HCT116 (cell line): ENCODE results near the gene TIMM21. TPM values are rescaled to one million over a fixed set of nuclear protein-coding genes. Genes with fewer than 3 reads are reported as not detected.
A peak's percentile ranks its signal among the peaks of the same experiment; 100 is the strongest.

ENCODE experiments used
- ATAC-seq: fragments of 200-7000 bp; cut with Tn5 transposase; 2 replicates; pipeline ENCODE4 v1.9.1; 2020; ENCODE audit warnings: mild to moderate bottlenecking, moderate library complexity
- BruUV-seq: library from RNA; stranded (reverse); fragments of 400-500 nt; replicated peaks from 2 replicates; lab custom pipeline; 2021; lab: Mats Ljungman, UMichigan
- CTCF ChIA-PET: fragments of 300-600 bp; sonication (Branson Sonifier 250); formaldehyde crosslinking; loops from one replicate; lab custom pipeline; 2021; ENCODE audit warnings: antibody characterized with exemption; lab: Charles Lee
- POLR2A ChIA-PET: fragments of 300-600, 350-600 bp; sonication (Branson Sonifier 250); formaldehyde crosslinking; loops from one replicate; lab custom pipeline; 2021; ENCODE audit warnings: antibody characterized with exemption; lab: Charles Lee
- RAD21 ChIA-PET, 2 experiments: fragments of 300-600 bp; sonication (Branson Sonifier 250); formaldehyde crosslinking; loops; one replicate each; lab custom pipeline; 2023; ENCODE audit warnings: low total read pairs in 2 of 2; ENCODE audit not compliant: uncharacterized antibody in 2 of 2, unreplicated experiment in 2 of 2, low non-redundant PET in 1 of 2; lab: Charles Lee
- DNase-seq: peaks from one replicate; pipeline ENCODE4 v3.0.0-alpha.2; 2010; ENCODE audit warnings: low read depth, low spot score
- H2AFZ ChIP-seq: fragments of 200-600 bp; shearing (Covaris generic), sonication (generic); 2 replicates; pipeline ENCODE4 v1.6.1; 2017; ENCODE audit warnings: low read depth, mixed run types, mixed read lengths, antibody characterized with exemption, low read length; ENCODE audit not compliant: poor library complexity, severe bottlenecking
- H3K27ac ChIP-seq: 2 replicates; pipeline ENCODE4 v1.5.1; 2012; ENCODE audit warnings: low read depth, low read length
- H3K27me3 ChIP-seq: fragments of 200-600 bp; sonication (generic); 2 replicates; pipeline ENCODE4 v1.6.1; 2016; ENCODE audit warnings: mixed run types, low read length, mixed read lengths; ENCODE audit not compliant: insufficient read depth
- H3K36me3 ChIP-seq, 2 experiments: fragments of 200-500 bp in 1 of 2; fragments of 200-600 bp in 1 of 2; sonication (Bioruptor generic) in 1 of 2; sonication (generic) in 1 of 2; 2 replicates each; pipeline versions ENCODE4 v1.5.1 to v1.6.1; 2014 to 2016; ENCODE audit warnings: low read length in 2 of 2, inconsistent platforms in 1 of 2, mixed read lengths in 1 of 2, mixed run types in 1 of 2; ENCODE audit not compliant: insufficient read depth in 2 of 2, control insufficient read depth in 1 of 2
- H3K4me1 ChIP-seq, 2 experiments: fragments of 200-600 bp in 1 of 2; sonication (generic) in 1 of 2; 2 replicates each; pipeline versions ENCODE4 v1.5.1 to v1.6.1; 2012 to 2017; ENCODE audit warnings: low read length in 2 of 2, inconsistent platforms in 1 of 2, mild to moderate bottlenecking in 1 of 2, mixed read lengths in 1 of 2, mixed run types in 1 of 2, moderate library complexity in 1 of 2; ENCODE audit not compliant: insufficient read depth in 2 of 2, control insufficient read depth in 1 of 2
- H3K4me2 ChIP-seq: fragments of 200-600 bp; sonication (generic); 2 replicates; pipeline ENCODE4 v1.6.1; 2017; ENCODE audit warnings: mixed run types, low read length, mixed read lengths
- H3K4me3 ChIP-seq, 2 experiments: fragments of 200-600 bp in 1 of 2; sonication (generic) in 1 of 2; replicated peaks in 1 of 2; 2 replicates each; pipeline ENCODE4 v1.5.1; 2011 to 2016; ENCODE audit warnings: low read length in 2 of 2, control low read depth in 1 of 2, low read depth in 1 of 2, mild to moderate bottlenecking in 1 of 2, mixed read lengths in 1 of 2, mixed run types in 1 of 2
- H3K79me2 ChIP-seq: fragments of 200-600 bp; sonication (generic); 2 replicates; pipeline ENCODE4 v1.6.1; 2017; ENCODE audit warnings: mild to moderate bottlenecking, mixed run types, low read length, moderate library complexity, mixed read lengths; ENCODE audit not compliant: insufficient read depth
- H3K9ac ChIP-seq: fragments of 200-600 bp; sonication (generic); 2 replicates; pipeline ENCODE4 v1.6.1; 2016; ENCODE audit warnings: low read length, mixed read lengths
- H3K9me2 ChIP-seq: fragments of 200-600 bp; sonication (generic), shearing (Covaris generic); 2 replicates; pipeline ENCODE4 v1.6.1; 2017; ENCODE audit warnings: mixed run types, mild to moderate bottlenecking, moderate library complexity; ENCODE audit not compliant: insufficient read depth
- H3K9me3 ChIP-seq, 2 experiments: fragments of 200-500 bp in 1 of 2; fragments of 200-600 bp in 1 of 2; sonication (Bioruptor generic) in 1 of 2; sonication (generic) in 1 of 2; 2 replicates each; pipeline ENCODE4 v1.6.1; 2014 to 2017; ENCODE audit warnings: low read length in 2 of 2, mixed read lengths in 2 of 2, inconsistent platforms in 1 of 2, low read depth in 1 of 2, mild to moderate bottlenecking in 1 of 2, mixed run types in 1 of 2, moderate library complexity in 1 of 2; ENCODE audit not compliant: control insufficient read depth in 1 of 2, insufficient read depth in 1 of 2
- H4K20me1 ChIP-seq: fragments of 200-600 bp; sonication (generic), shearing (Covaris generic); 2 replicates; pipeline ENCODE4 v1.6.1; 2017; ENCODE audit warnings: mixed run types, mild to moderate bottlenecking, moderate library complexity; ENCODE audit not compliant: insufficient read depth
- CBX3 ChIP-seq: IDR thresholded peaks from 2 replicates; pipeline ENCODE4 v1.6.1; 2012; ENCODE audit warnings: low read depth
- CEBPB ChIP-seq: IDR thresholded peaks from 2 replicates; pipeline ENCODE4 v1.6.1; 2012; ENCODE audit warnings: low read depth
- CTCF ChIP-seq, 3 experiments: fragments of 200-600 bp in 1 of 3; sonication (generic) in 1 of 3; IDR thresholded peaks in 2 of 3; conservative IDR thresholded peaks in 1 of 3; 2 replicates each; pipeline ENCODE4 v1.5.1; 2012 to 2017; ENCODE audit warnings: low read depth in 2 of 3, low read length in 2 of 3, antibody characterized with exemption in 1 of 3, borderline replicate concordance in 1 of 3, control low read depth in 1 of 3, mild to moderate bottlenecking in 1 of 3, mixed read lengths in 1 of 3, mixed run types in 1 of 3, moderate library complexity in 1 of 3; ENCODE audit not compliant: insufficient read depth in 1 of 3
- EGR1 ChIP-seq: IDR thresholded peaks from 2 replicates; pipeline ENCODE4 v1.6.1; 2012; ENCODE audit warnings: low read depth
- EZH2 ChIP-seq: fragments of 200-600 bp; sonication (generic); IDR thresholded peaks from 2 replicates; pipeline ENCODE4 v1.6.1; 2017; ENCODE audit warnings: antibody characterized with exemption, mixed run types
- EZH2phosphoT487 ChIP-seq: fragments of 200-600 bp; IDR thresholded peaks from 2 replicates; pipeline ENCODE4 v1.6.1; 2018; ENCODE audit warnings: antibody characterized with exemption, borderline replicate concordance
- FOSL1 ChIP-seq: IDR thresholded peaks from 2 replicates; pipeline ENCODE4 v1.6.1; 2012; ENCODE audit warnings: low read depth
- MAX ChIP-seq: IDR thresholded peaks from 2 replicates; pipeline ENCODE4 v1.6.1; 2012
- POLR2AphosphoS5 ChIP-seq: IDR thresholded peaks from 2 replicates; pipeline ENCODE4 v1.6.1; 2011; ENCODE audit warnings: mild to moderate bottlenecking, low read depth, low read length, moderate library complexity
- REST ChIP-seq: IDR thresholded peaks from 2 replicates; pipeline ENCODE4 v1.6.1; 2012; ENCODE audit warnings: low read depth
- SRF ChIP-seq: IDR thresholded peaks from 2 replicates; pipeline ENCODE4 v1.6.1; 2012; ENCODE audit warnings: low read depth
- YY1 ChIP-seq: IDR thresholded peaks from 2 replicates; pipeline ENCODE4 v1.6.1; 2011; ENCODE audit warnings: low read length, low read depth, moderate library complexity, mild to moderate bottlenecking; ENCODE audit not compliant: insufficient replicate concordance; ENCODE audit errors: extremely low read depth
- ZFX ChIP-seq: fragments of 450-650 bp; IDR thresholded peaks from 2 replicates; pipeline ENCODE4 v1.6.1; 2017
- ZNF274 ChIP-seq: fragments of 200-500 bp; sonication (Bioruptor generic); IDR thresholded peaks from 2 replicates; pipeline ENCODE4 v1.6.1; 2014; ENCODE audit warnings: mild to moderate bottlenecking, low read depth, low read length, inconsistent platforms
- intact Hi-C: fragments of 100-400 bp; cut with micrococcal nuclease; formaldehyde crosslinking; loops from 2 replicates; pipeline ENCODE4 v1.10.0; 2022
- total RNA-seq: library from RNA; stranded (reverse); gene quantifications from one replicate; pipeline ENCODE4 v1.2.1, GENCODE V29; 2021; ENCODE audit not compliant: unreplicated experiment

Gene TIMM21
- total RNA-seq, 1 experiment from 2014 or later = 33.3 TPM

DNA sequence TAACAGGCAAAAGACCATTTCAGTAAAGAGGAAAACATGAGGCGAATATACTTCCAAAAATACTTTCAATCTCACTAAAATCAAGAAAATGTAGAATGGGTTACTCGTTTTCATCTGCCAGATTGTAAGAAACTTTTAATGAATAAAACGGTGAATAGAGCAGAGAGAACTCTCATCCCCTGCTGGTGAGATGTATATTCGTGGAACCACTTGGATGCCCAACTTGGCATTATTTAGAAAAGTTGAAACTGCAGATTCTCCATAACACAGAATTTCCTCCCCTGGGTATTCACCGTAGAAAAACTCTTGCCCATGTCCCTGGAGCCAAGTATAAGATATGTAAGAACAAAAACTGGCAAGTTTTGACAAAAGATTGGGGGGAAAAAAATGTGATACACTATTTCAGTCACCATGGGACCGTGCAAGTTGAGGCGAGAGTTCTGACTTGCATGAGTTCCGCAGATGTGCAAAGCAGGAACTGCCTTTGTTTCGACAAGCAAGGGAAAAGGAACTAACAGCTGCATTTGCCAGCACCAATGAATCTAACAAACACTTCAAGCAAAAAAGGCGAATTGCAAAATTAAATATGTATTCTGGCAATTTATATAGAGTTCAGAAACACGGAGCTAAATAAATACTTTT lies 14.8 kb downstream of the TIMM21 start:
- no peaks in the 10 kb centered on the region for H3K9me2 ChIP-seq
- BruUV-seq = no TSS peak
- H4K20me1 ChIP-seq = no peaks in the 10 kb centered on the region
- no peak for TF ChIP-seq CBX3
- TF ChIP-seq CTCF (IDR thresholded peaks at IDR 0.05 in 2 of 3, conservative IDR thresholded peaks at IDR 0.05 in 1 of 3; ENCODE audit: borderline replicate concordance in 1 of 3, insufficient read depth in 1 of 3, low read depth in 2 of 3, low read length in 2 of 3) = 0 out of 6 replicates have a peak, but pooled peaks of 1 of the 3 experiments have one; percentile 19
- no peak overlapping the region for H3K9ac ChIP-seq
- H3K9me3 ChIP-seq = no peaks in the 10 kb centered on the region
- no peak overlapping the region for H3K27ac ChIP-seq
- RAD21 ChIA-PET = no interaction called here
- no peaks in the 10 kb centered on the region for H3K27me3 ChIP-seq
- no peak overlapping the region for H2AFZ ChIP-seq
- no peak for ATAC-seq
- H3K4me1 ChIP-seq = no peaks in the 10 kb centered on the region
- peaks cover 6 to 13% of the 10 kb centered on the region in 2 experiments; a peak in 3 of 4 replicates for H3K36me3 ChIP-seq
- intact Hi-C loops = no loop called here
- CTCF ChIA-PET = no interaction called here
- no peaks in the 10 kb centered on the region for H3K79me2 ChIP-seq
- H3K4me2 ChIP-seq = no peak overlapping the region
- no peak for DNase-seq
- no peak overlapping the region for H3K4me3 ChIP-seq
- POLR2A ChIA-PET = no interaction called here

DNA sequence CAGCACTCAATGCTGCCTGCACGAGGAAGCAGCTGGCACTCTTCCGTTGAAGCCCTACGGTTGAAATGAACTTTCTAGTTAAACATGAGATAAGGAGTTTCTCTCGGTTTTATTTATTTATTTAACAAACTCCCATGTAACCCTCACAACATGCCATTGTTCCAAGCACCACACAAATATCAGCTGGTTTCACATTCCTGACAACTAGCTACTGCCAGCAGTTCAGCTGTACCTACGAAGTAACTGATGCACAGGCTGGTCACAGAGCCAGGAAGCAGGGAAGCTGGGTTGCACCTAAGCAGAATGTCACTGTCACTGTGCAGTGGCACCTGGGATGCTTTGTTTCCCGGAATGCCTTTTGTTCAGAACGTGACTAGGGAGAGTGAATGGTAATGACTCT lies 18.1 kb downstream of the TIMM21 start:
- H3K9ac ChIP-seq = no peak overlapping the region
- RAD21 ChIA-PET = no interaction called here
- no TSS peak for BruUV-seq
- CTCF ChIA-PET = no interaction called here
- no peak overlapping the region for H2AFZ ChIP-seq
- no peaks in the 10 kb centered on the region for H3K36me3 ChIP-seq
- no peaks in the 10 kb centered on the region for H3K4me1 ChIP-seq
- H3K27me3 ChIP-seq = peaks cover 21% of the 10 kb centered on the region
- H3K79me2 ChIP-seq = no peaks in the 10 kb centered on the region
- POLR2A ChIA-PET = no interaction called here
- H3K4me3 ChIP-seq = no peak overlapping the region
- H3K27ac ChIP-seq = no peak overlapping the region
- DNase-seq (no peak), ATAC-seq (no peak)
- intact Hi-C loops = no loop called here
- no peaks in the 10 kb centered on the region for H4K20me1 ChIP-seq
- no peaks in the 10 kb centered on the region for H3K9me3 ChIP-seq
- H3K4me2 ChIP-seq = no peak overlapping the region
- no peak for TF ChIP-seq EZH2phosphoT487
- TF ChIP-seq POLR2AphosphoS5 = no peak
- no peak for TF ChIP-seq REST
- no peak for TF ChIP-seq EZH2
- no peak for TF ChIP-seq CEBPB
- no peak for TF ChIP-seq FOSL1
- no peak for TF ChIP-seq SRF
- no peak for TF ChIP-seq MAX
- no peak for TF ChIP-seq YY1
- no peak for TF ChIP-seq EGR1
- no peak for TF ChIP-seq ZFX
- no peak for TF ChIP-seq CBX3
- no peak for TF ChIP-seq ZNF274
- TF ChIP-seq, all 23 proteins: peak for 0
- H3K9me2 ChIP-seq = no peaks in the 10 kb centered on the region
